HG03196 (cell line): Measurements from ENCODE around the gene DOK5.

Experiments used
- ATAC-seq: cut with Tn5 transposase; IDR thresholded peaks from one replicate; pipeline ENCODE4 v1.9.1; 2021; ENCODE audit not compliant: unreplicated experiment

DOK5 gene

GRCh38 chr20:54510541-54511129, 35.2 kb downstream of the DOK5 start:
- no peak for ATAC-seq

GRCh38 chr20:54512694-54513093, 37.3 kb downstream of the DOK5 start:
- no peak for ATAC-seq

GRCh38 chr20:54514028-54514607, 38.7 kb downstream of the DOK5 start:
- no peak for ATAC-seq

GRCh38 chr20:54515793-54516628, 40.6 kb downstream of the DOK5 start:
- no peak for ATAC-seq

GRCh38 chr20:54517241-54517975, 42.0 kb downstream of the DOK5 start:
- ATAC-seq = no peak

GRCh38 chr20:54524849-54525248, 49.5 kb downstream of the DOK5 start:
- ATAC-seq = no peak

GRCh38 chr20:54525916-54526590, 50.7 kb downstream of the DOK5 start:
- ATAC-seq = no peak

GRCh38 chr20:54526801-54527200, 51.4 kb downstream of the DOK5 start:
- ATAC-seq = no peak

- ATAC-seq = no peak
Measured at GRCh38 chr20:54532573-54532972, 57.2 kb downstream of the DOK5 start.

- ATAC-seq = no peak
Measured at GRCh38 chr20:54534101-54534500, 58.7 kb downstream of the DOK5 start.

GRCh38 chr20:54535033-54535432, 59.6 kb downstream of the DOK5 start:
- no peak for ATAC-seq

GRCh38 chr20:54535746-54536145, 60.4 kb downstream of the DOK5 start:
- no peak for ATAC-seq

- no peak for ATAC-seq
Measured at GRCh38 chr20:54539521-54540046, 64.2 kb downstream of the DOK5 start.

- ATAC-seq = no peak
Measured at GRCh38 chr20:54543369-54543768, 68.0 kb downstream of the DOK5 start.

GRCh38 chr20:54545676-54546358, 70.4 kb downstream of the DOK5 start:
- ATAC-seq = no peak

GRCh38 chr20:54548849-54549248, 73.5 kb downstream of the DOK5 start:
- ATAC-seq = no peak

GRCh38 chr20:54549658-54550326, 74.4 kb downstream of the DOK5 start:
- no peak for ATAC-seq

- ATAC-seq = no peak
Measured at GRCh38 chr20:54550776-54551396, 75.5 kb downstream of the DOK5 start.

GRCh38 chr20:54554006-54554405, 78.6 kb downstream of the DOK5 start:
- no peak for ATAC-seq
